HepG2 (cell line): ENCODE measurements around the gene DNAJC9. TPM values are rescaled to one million over a fixed set of nuclear protein-coding genes. Genes with fewer than 3 reads are reported as not detected.

Experiments
- ATRX ChIP-seq: sonication (generic); formaldehyde crosslinking; IDR thresholded peaks from 2 replicates; pipeline ENCODE4 v1.4.0; 2020; ENCODE audit warnings: missing genetic modification reagents, borderline replicate concordance
- E2F1 ChIP-seq: sonication (generic); formaldehyde crosslinking; IDR thresholded peaks from 2 replicates; pipeline ENCODE4 v1.5.0; 2020; ENCODE audit warnings: missing genetic modification reagents
- IKZF5 ChIP-seq: IDR thresholded peaks from 2 replicates; pipeline ENCODE4 v1.6.1; 2018; ENCODE audit warnings: missing genetic modification reagents, mild to moderate bottlenecking, missing compliant biosample characterization
- KLF12 ChIP-seq: sonication (generic); formaldehyde crosslinking; IDR thresholded peaks from 2 replicates; pipeline ENCODE4 v1.4.0; 2020; ENCODE audit warnings: missing genetic modification reagents, borderline replicate concordance
- MAFF ChIP-seq: IDR thresholded peaks from 2 replicates; pipeline ENCODE4 v1.6.1; 2011; ENCODE audit warnings: low read depth, low read length, improper control_type of control experiment
- NFKB2 ChIP-seq: sonication (generic); formaldehyde crosslinking; IDR thresholded peaks from 2 replicates; pipeline ENCODE4 v1.4.0; 2020; ENCODE audit warnings: missing genetic modification reagents, borderline replicate concordance
- NR1H2 ChIP-seq: sonication (generic); formaldehyde crosslinking; IDR thresholded peaks from 2 replicates; pipeline ENCODE4 v1.8.1; 2022; ENCODE audit warnings: low read depth, missing genetic modification reagents, borderline replicate concordance
- PHF21A ChIP-seq: sonication (generic); formaldehyde crosslinking; IDR thresholded peaks from 2 replicates; pipeline ENCODE4 v1.5.0; 2020; ENCODE audit warnings: mild to moderate bottlenecking, missing genetic modification reagents
- TRIM22 ChIP-seq: fragments of 450-650 bp; IDR thresholded peaks from 2 replicates; pipeline ENCODE4 v1.6.1; 2017
- XRCC5 ChIP-seq: fragments of 200-400 bp; formaldehyde crosslinking; optimal IDR thresholded peaks from 2 replicates; pipeline ENCODE3; 2017; ENCODE audit warnings: mild to moderate bottlenecking, low read length
- ZFP37 ChIP-seq: sonication (generic); formaldehyde crosslinking; IDR thresholded peaks from 2 replicates; pipeline ENCODE4 v1.4.0; 2020; ENCODE audit warnings: missing genetic modification reagents, borderline replicate concordance
- ZNF24 ChIP-seq: fragments of 450-650 bp; IDR thresholded peaks from 2 replicates; pipeline ENCODE4 v1.6.1; 2017; ENCODE audit warnings: antibody characterized with exemption, mild to moderate bottlenecking
- ZNF567 ChIP-seq: sonication (generic); formaldehyde crosslinking; IDR thresholded peaks from 2 replicates; pipeline ENCODE4 v1.8.1; 2023; ENCODE audit warnings: mild to moderate bottlenecking, missing genetic modification reagents, borderline replicate concordance
- ZNF574 ChIP-seq: sonication (generic); formaldehyde crosslinking; IDR thresholded peaks from 2 replicates; pipeline ENCODE4 v1.4.0; 2020; ENCODE audit warnings: missing genetic modification reagents
- ZNF768 ChIP-seq: sonication (generic); formaldehyde crosslinking; IDR thresholded peaks from 2 replicates; pipeline ENCODE4 v1.4.0; 2020; ENCODE audit warnings: missing genetic modification reagents
- ZNF841 ChIP-seq: sonication (generic); formaldehyde crosslinking; IDR thresholded peaks from 2 replicates; pipeline ENCODE4 v1.8.1; 2023; ENCODE audit warnings: missing genetic modification reagents, borderline replicate concordance
- polyA plus RNA-seq, 8 experiments: library from polyadenylated mRNA; depleted of rRNA in 3 of 8; stranded (reverse) in 7 of 8; unstranded in 1 of 8; fragments of >200 nt; fragmentation: Illumina TruSeq in 4 of 8; extraction: Trizol in 4 of 8; gene quantifications; 2 replicates each; pipeline versions ENCODE4 v1.2.1 to v1.2.3, GENCODE V29; 2011 to 2016; ENCODE audit warnings: low read depth in 4 of 8, missing spikeins in 1 of 8, mixed read lengths in 1 of 8; ENCODE audit not compliant: insufficient read depth in 1 of 8
- total RNA-seq, 5 experiments: library from RNA; depleted of rRNA; stranded (reverse); fragments of >200 nt; fragmentation: Illumina TruSeq; extraction: Trizol; gene quantifications; 2 replicates each; pipeline ENCODE4 v1.2.3, GENCODE V29; 2016; ENCODE audit warnings: low read depth in 1 of 5
- TF ChIP-seq, protein P1 (sequence below): sonication (generic); formaldehyde crosslinking; IDR thresholded peaks from 2 replicates; pipeline ENCODE4 v1.5.0; 2020; ENCODE audit warnings: mild to moderate bottlenecking, missing genetic modification reagents, moderate library complexity
- TF ChIP-seq, protein P2 (sequence below): sonication (generic); formaldehyde crosslinking; conservative IDR thresholded peaks from 2 replicates; pipeline ENCODE4 v1.8.1; 2023; ENCODE audit warnings: missing genetic modification reagents

DNAJC9 gene
- total and polyA plus RNA-seq, 2 of the 13 experiments (the other 11 are each of a cell fraction or from before 2014, with no cell fraction given) = 15.9 to 60.3 TPM

DNA sequence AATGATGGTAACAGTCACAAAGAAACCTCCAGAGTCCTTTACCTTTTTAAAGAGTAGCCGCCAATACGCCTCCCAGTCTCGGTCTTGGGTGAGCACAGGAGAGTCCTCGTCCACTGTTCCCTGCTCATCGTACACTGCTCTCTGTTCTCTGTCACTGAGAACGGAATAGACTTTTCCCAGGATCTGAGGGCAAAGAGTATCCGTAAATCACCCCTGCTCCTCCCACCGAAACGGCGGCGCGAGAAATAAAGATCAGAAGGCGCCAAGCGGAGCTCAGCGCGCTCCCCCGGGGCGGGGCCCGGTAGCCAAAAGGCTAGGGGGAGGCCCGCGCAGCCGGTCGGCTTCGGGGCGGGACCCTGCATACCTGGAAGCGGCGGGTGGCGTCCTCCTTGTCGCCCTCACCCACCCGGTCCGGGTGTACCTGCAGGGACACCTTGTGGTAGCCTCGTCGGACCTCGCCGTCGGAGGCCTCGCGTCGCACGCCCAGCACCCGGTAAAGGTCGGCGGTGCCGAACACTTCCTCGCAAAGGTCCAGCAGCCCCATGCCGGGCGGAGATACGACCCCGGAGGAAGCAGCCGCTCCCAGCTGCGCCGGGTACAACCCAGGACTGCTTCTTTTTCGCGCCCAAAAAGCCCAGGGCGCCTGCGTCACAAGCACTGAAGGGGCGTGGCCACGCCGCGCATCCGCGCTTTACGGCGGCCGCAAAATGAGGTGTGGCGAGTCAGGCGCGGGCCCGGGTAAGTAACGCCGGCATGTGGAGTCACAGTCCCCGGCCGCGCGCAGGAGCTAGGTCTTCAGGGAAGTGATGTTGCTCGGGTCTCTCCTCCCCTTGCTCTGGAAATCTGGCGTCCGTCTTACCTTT, at the start of gene DNAJC9 (continued):
- peak; percentile 92; the same call in 1 of the 2 replicates for TF ChIP-seq ZNF567 (CRISPR knock-in tag)
- no peak for TF ChIP-seq TRIM22
- peak; percentile 77; the same call in 1 of the 2 replicates for TF ChIP-seq KLF12
- TF ChIP-seq ZNF841 (CRISPR knock-in tag) = peak; percentile 66; the same call in 1 of the 2 replicates
- peak; percentile 71; the same call in 1 of the 2 replicates for TF ChIP-seq NFKB2
- TF ChIP-seq XRCC5 = peak; percentile 85
- TF ChIP-seq E2F1 (CRISPR knock-in tag) = peak; percentile 98
- TF ChIP-seq MAFF = no peak
- TF ChIP-seq, protein P1, sequence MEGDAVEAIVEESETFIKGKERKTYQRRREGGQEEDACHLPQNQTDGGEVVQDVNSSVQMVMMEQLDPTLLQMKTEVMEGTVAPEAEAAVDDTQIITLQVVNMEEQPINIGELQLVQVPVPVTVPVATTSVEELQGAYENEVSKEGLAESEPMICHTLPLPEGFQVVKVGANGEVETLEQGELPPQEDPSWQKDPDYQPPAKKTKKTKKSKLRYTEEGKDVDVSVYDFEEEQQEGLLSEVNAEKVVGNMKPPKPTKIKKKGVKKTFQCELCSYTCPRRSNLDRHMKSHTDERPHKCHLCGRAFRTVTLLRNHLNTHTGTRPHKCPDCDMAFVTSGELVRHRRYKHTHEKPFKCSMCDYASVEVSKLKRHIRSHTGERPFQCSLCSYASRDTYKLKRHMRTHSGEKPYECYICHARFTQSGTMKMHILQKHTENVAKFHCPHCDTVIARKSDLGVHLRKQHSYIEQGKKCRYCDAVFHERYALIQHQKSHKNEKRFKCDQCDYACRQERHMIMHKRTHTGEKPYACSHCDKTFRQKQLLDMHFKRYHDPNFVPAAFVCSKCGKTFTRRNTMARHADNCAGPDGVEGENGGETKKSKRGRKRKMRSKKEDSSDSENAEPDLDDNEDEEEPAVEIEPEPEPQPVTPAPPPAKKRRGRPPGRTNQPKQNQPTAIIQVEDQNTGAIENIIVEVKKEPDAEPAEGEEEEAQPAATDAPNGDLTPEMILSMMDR (CRISPR knock-in tag) = peak; percentile 75
- peak; percentile 91 for TF ChIP-seq PHF21A (CRISPR knock-in tag)
- peak; percentile 88 for TF ChIP-seq IKZF5
- peak; percentile 72; the same call in 1 of the 2 replicates for TF ChIP-seq ZNF768 (CRISPR knock-in tag)
- peak; percentile 88 for TF ChIP-seq ZNF574 (CRISPR knock-in tag)
- TF ChIP-seq ZFP37 = no peak
- TF ChIP-seq ZNF24 = no peak
- TF ChIP-seq NR1H2 (CRISPR knock-in tag) = no peak
- TF ChIP-seq, protein P2, sequence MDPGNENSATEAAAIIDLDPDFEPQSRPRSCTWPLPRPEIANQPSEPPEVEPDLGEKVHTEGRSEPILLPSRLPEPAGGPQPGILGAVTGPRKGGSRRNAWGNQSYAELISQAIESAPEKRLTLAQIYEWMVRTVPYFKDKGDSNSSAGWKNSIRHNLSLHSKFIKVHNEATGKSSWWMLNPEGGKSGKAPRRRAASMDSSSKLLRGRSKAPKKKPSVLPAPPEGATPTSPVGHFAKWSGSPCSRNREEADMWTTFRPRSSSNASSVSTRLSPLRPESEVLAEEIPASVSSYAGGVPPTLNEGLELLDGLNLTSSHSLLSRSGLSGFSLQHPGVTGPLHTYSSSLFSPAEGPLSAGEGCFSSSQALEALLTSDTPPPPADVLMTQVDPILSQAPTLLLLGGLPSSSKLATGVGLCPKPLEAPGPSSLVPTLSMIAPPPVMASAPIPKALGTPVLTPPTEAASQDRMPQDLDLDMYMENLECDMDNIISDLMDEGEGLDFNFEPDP (CRISPR knock-in tag) = no peak
- TF ChIP-seq ATRX (CRISPR knock-in tag) = no peak
